H1 (cell line): ENCODE results near the gene APH1B. TPM values are rescaled to one million over a fixed set of nuclear protein-coding genes. Genes with fewer than 3 reads are reported as not detected.

Experiments used
- CTCF ChIA-PET: fragments of 300-600 bp; sonication (Branson Sonifier 250); formaldehyde crosslinking; loops from one replicate; lab custom pipeline; 2021; ENCODE audit not compliant: partially characterized antibody; lab: Charles Lee
- POLR2A ChIA-PET: fragments of 300-600 bp; sonication (Branson Sonifier 250); formaldehyde crosslinking; loops from one replicate; lab custom pipeline; 2021; ENCODE audit warnings: inconsistent platforms; ENCODE audit not compliant: partially characterized antibody; lab: Charles Lee
- DNase-seq, 2 experiments: peaks; one replicate each; pipeline versions ENCODE4 v3.0.0 to v3.0.0-alpha.2; 2010 to 2022; ENCODE audit warnings: low spot score in 2 of 2, low read depth in 1 of 2, mixed read lengths in 1 of 2
- FAIRE-seq: peaks from 2 replicates; lab custom pipeline; 2011; peaks lifted over from hg19 to GRCh38; lab: Jason Lieb, UNC
- H2AFZ ChIP-seq: 2 replicates; pipeline ENCODE4 v1.8.1; 2012; ENCODE audit warnings: low read length, inconsistent platforms
- H2AK5ac ChIP-seq: 2 replicates; pipeline ENCODE4 v1.6.1; 2013; ENCODE audit warnings: low read depth, low read length
- H2BK120ac ChIP-seq: replicated peaks from 2 replicates; pipeline ENCODE3; 2013; ENCODE audit warnings: low read depth, low read length, inconsistent platforms
- H2BK12ac ChIP-seq: 2 replicates; pipeline ENCODE4 v1.6.1; 2013; ENCODE audit warnings: low read depth, low read length
- H2BK15ac ChIP-seq: 2 replicates; pipeline ENCODE4 v1.6.1; 2013; ENCODE audit warnings: low read length
- H2BK20ac ChIP-seq: 2 replicates; pipeline ENCODE4 v1.6.1; 2013; ENCODE audit warnings: low read length
- H2BK5ac ChIP-seq: 2 replicates; pipeline ENCODE4 v1.6.1; 2013; ENCODE audit warnings: low read depth, low read length
- H3K14ac ChIP-seq: 2 replicates; pipeline ENCODE4 v1.6.1; 2013; ENCODE audit warnings: inconsistent platforms; ENCODE audit not compliant: insufficient read length
- H3K18ac ChIP-seq: 2 replicates; pipeline ENCODE4 v1.6.1; 2013; ENCODE audit warnings: low read length; ENCODE audit errors: extremely low read depth
- H3K23ac ChIP-seq: 2 replicates; pipeline ENCODE4 v1.6.1; 2013; ENCODE audit warnings: inconsistent platforms; ENCODE audit not compliant: insufficient read length
- H3K23me2 ChIP-seq: 2 replicates; pipeline ENCODE4 v1.6.1; 2013; ENCODE audit warnings: low read depth, low read length
- H3K27ac ChIP-seq: 2 replicates; pipeline ENCODE4 v1.6.1; 2011; ENCODE audit warnings: low read depth, low read length, inconsistent platforms
- H3K27me3 ChIP-seq, 4 experiments: replicated peaks in 1 of 4; 1 replicate in 1 of 4; 2 replicates in 3 of 4; pipeline versions ENCODE4 v1.6.1 to v1.8.1; 2011 to 2013; ENCODE audit warnings: low read length in 3 of 4, mild to moderate bottlenecking in 3 of 4, inconsistent platforms in 2 of 4, mixed read lengths in 2 of 4, moderate library complexity in 1 of 4; ENCODE audit not compliant: control insufficient read depth in 3 of 4, insufficient read depth in 3 of 4; ENCODE audit errors: extremely low read depth in 1 of 4
- H3K36me3 ChIP-seq, 4 experiments: 2 replicates each; pipeline versions ENCODE4 v1.6.1 to v1.8.1; 2011 to 2013; ENCODE audit warnings: mild to moderate bottlenecking in 4 of 4, low read length in 3 of 4, moderate library complexity in 2 of 4, control low read depth in 1 of 4, inconsistent platforms in 1 of 4; ENCODE audit not compliant: insufficient read depth in 4 of 4, control insufficient read depth in 2 of 4
- H3K4ac ChIP-seq: replicated peaks from 2 replicates; pipeline ENCODE3; 2013; ENCODE audit warnings: low read length, low read depth, mixed read lengths, inconsistent platforms; ENCODE audit not compliant: insufficient read length
- H3K4me1 ChIP-seq, 4 experiments: replicated peaks in 1 of 4; 1 replicate in 1 of 4; 2 replicates in 3 of 4; pipeline versions ENCODE4 v1.6.1 to v1.8.1; 2011 to 2013; ENCODE audit warnings: low read length in 3 of 4, inconsistent platforms in 2 of 4, mixed read lengths in 1 of 4; ENCODE audit not compliant: insufficient read depth in 4 of 4, control insufficient read depth in 3 of 4
- H3K4me2 ChIP-seq, 2 experiments: 2 replicates each; pipeline versions ENCODE4 v1.6.1 to v1.8.1; 2011 to 2013; ENCODE audit warnings: low read depth in 2 of 2, low read length in 2 of 2, control low read depth in 1 of 2, inconsistent platforms in 1 of 2, mild to moderate bottlenecking in 1 of 2; ENCODE audit not compliant: insufficient read depth in 1 of 2
- H3K4me3 ChIP-seq, 4 experiments: fragments of 200-600, 300-600 bp in 1 of 4; sonication (generic), shearing (Covaris generic), sonication (Bioruptor Twin) in 1 of 4; 2 replicates each; pipeline versions ENCODE4 v1.5.1 to v1.8.1; 2011 to 2016; ENCODE audit warnings: low read length in 4 of 4, low read depth in 3 of 4, control low read depth in 2 of 4, inconsistent platforms in 2 of 4, mild to moderate bottlenecking in 2 of 4, mixed read lengths in 1 of 4, moderate library complexity in 1 of 4; ENCODE audit not compliant: insufficient read depth in 2 of 4; ENCODE audit errors: extremely low read depth in 1 of 4
- H3K56ac ChIP-seq: replicated peaks from 2 replicates; pipeline ENCODE3; 2013; ENCODE audit warnings: low read depth, mild to moderate bottlenecking, mixed read lengths, low read length, inconsistent platforms; ENCODE audit not compliant: insufficient read length
- H3K79me1 ChIP-seq: 2 replicates; pipeline ENCODE4 v1.6.1; 2013; ENCODE audit warnings: low read depth, low read length, control low read depth
- H3K79me2 ChIP-seq, 2 experiments: 2 replicates each; pipeline versions ENCODE4 v1.6.1 to v1.8.1; 2012 to 2013; ENCODE audit warnings: low read length in 2 of 2, mild to moderate bottlenecking in 2 of 2, inconsistent platforms in 1 of 2; ENCODE audit not compliant: insufficient read depth in 2 of 2, control insufficient read depth in 1 of 2
- H3K9ac ChIP-seq, 4 experiments: replicated peaks in 1 of 4; 1 replicate in 1 of 4; 2 replicates in 3 of 4; pipeline versions ENCODE4 v1.6.1 to v1.8.1; 2011 to 2013; ENCODE audit warnings: low read depth in 3 of 4, low read length in 3 of 4, control low read depth in 2 of 4, mild to moderate bottlenecking in 2 of 4, moderate library complexity in 2 of 4, inconsistent platforms in 1 of 4; ENCODE audit errors: extremely low read depth in 1 of 4
- H3K9me3 ChIP-seq, 2 experiments: 2 replicates each; pipeline versions ENCODE4 v1.6.1 to v1.8.1; 2012 to 2013; ENCODE audit warnings: mild to moderate bottlenecking in 2 of 2, moderate library complexity in 2 of 2, control low read depth in 1 of 2, inconsistent platforms in 1 of 2, low read depth in 1 of 2, low read length in 1 of 2, mixed read lengths in 1 of 2; ENCODE audit not compliant: insufficient read depth in 2 of 2
- H4K20me1 ChIP-seq, 2 experiments: replicated peaks in 1 of 2; 2 replicates each; pipeline versions ENCODE3 to v1.8.1; 2011 to 2013; ENCODE audit warnings: inconsistent platforms in 2 of 2, low read length in 2 of 2, mild to moderate bottlenecking in 1 of 2; ENCODE audit not compliant: insufficient read depth in 2 of 2, control insufficient read depth in 1 of 2
- H4K5ac ChIP-seq: 2 replicates; pipeline ENCODE4 v1.6.1; 2013; ENCODE audit warnings: low read length, low read depth, mixed read lengths, inconsistent platforms; ENCODE audit not compliant: insufficient read length
- H4K8ac ChIP-seq: 2 replicates; pipeline ENCODE4 v1.8.0; 2013; ENCODE audit warnings: mild to moderate bottlenecking, moderate library complexity, low read length, inconsistent platforms; ENCODE audit not compliant: insufficient read depth; ENCODE audit errors: extremely low read depth
- H4K91ac ChIP-seq: replicated peaks from 2 replicates; pipeline ENCODE3; 2013; ENCODE audit warnings: low read length, mixed read lengths, inconsistent platforms; ENCODE audit not compliant: insufficient read length
- ASH2L ChIP-seq: fragments of 200-600, 300-600 bp; sonication (generic); IDR thresholded peaks from one replicate; pipeline ENCODE4 v1.7.1; 2017; ENCODE audit warnings: low read length
- BRCA1 ChIP-seq: IDR thresholded peaks from 2 replicates; pipeline ENCODE4 v1.6.1; 2012; ENCODE audit warnings: low read depth, low read length, improper control_type of control experiment
- CTBP2 ChIP-seq: IDR thresholded peaks from 2 replicates; pipeline ENCODE4 v1.7.0; 2011; ENCODE audit warnings: borderline replicate concordance, mild to moderate bottlenecking, moderate library complexity, mixed read lengths, low read length; ENCODE audit not compliant: insufficient read depth, insufficient read length
- GABPA ChIP-seq: IDR thresholded peaks from 2 replicates; pipeline ENCODE4 v1.6.1; 2011; ENCODE audit warnings: mild to moderate bottlenecking, low read length, moderate library complexity, borderline replicate concordance; ENCODE audit not compliant: insufficient read depth
- KDM4A ChIP-seq: IDR thresholded peaks from one replicate; pipeline ENCODE4 v1.7.1; 2012; ENCODE audit warnings: low read depth, mild to moderate bottlenecking, moderate library complexity, low read length, inconsistent platforms; ENCODE audit not compliant: severe bottlenecking
- MAFK ChIP-seq: IDR thresholded peaks from 2 replicates; pipeline ENCODE4 v1.6.1; 2012; ENCODE audit warnings: low read depth, mild to moderate bottlenecking, improper control_type of control experiment, low read length
- RFX5 ChIP-seq: IDR thresholded peaks from 2 replicates; pipeline ENCODE4 v1.6.1; 2011; ENCODE audit warnings: low read depth, low read length, improper control_type of control experiment, borderline replicate concordance
- RXRA ChIP-seq: IDR thresholded peaks from 2 replicates; pipeline ENCODE4 v1.6.1; 2011; ENCODE audit warnings: low read depth, mild to moderate bottlenecking, low read length, moderate library complexity; ENCODE audit not compliant: insufficient read depth
- SIN3A ChIP-seq, 2 experiments: IDR thresholded peaks in 1 of 2; conservative IDR thresholded peaks in 1 of 2; 2 replicates each; pipeline ENCODE4 v1.6.1; 2011 to 2012; ENCODE audit warnings: low read length in 2 of 2, improper control_type of control experiment in 1 of 2, low read depth in 1 of 2, mild to moderate bottlenecking in 1 of 2
- SP1 ChIP-seq: IDR thresholded peaks from 2 replicates; pipeline ENCODE4 v1.6.1; 2011; ENCODE audit warnings: low read depth, low read length
- TCF12 ChIP-seq: IDR thresholded peaks from 2 replicates; pipeline ENCODE4 v1.6.1; 2011; ENCODE audit warnings: low read depth, mild to moderate bottlenecking, low read length
- WGBS, 2 experiments: shearing (Covaris generic) in 1 of 2; methylation state at CpG; one replicate each; pipeline versions ENCODE4 v1.1.6 to v1.1.7; 2013 to 2015; ENCODE audit warnings: low lambda C conversion rate in 2 of 2, mixed read lengths in 2 of 2, inconsistent platforms in 1 of 2, low coverage in 1 of 2, missing lambda C conversion rate in 1 of 2; ENCODE audit not compliant: insufficient replicate concordance in 2 of 2, insufficient coverage in 1 of 2, insufficient read length in 1 of 2; ENCODE audit errors: extremely low coverage in 1 of 2, missing lambda C conversion rate in 1 of 2; 5-methylcytosine and 5-hydroxymethylcytosine counted together
- polyA plus RNA-seq, 7 experiments: library from polyadenylated mRNA; depleted of rRNA in 3 of 7; stranded (reverse) in 5 of 7; unstranded in 2 of 7; fragments of >200 nt in 5 of 7; fragments of 200-250 nt in 2 of 7; gene quantifications; 1 replicate in 5 of 7; 2 replicates in 1 of 7; 4 replicates in 1 of 7; pipeline versions ENCODE4 v1.2.1 to v1.2.3, GENCODE V29; 2011 to 2013; ENCODE audit warnings: missing spikeins in 2 of 7, mixed read lengths in 2 of 7
- total RNA-seq: library from RNA; stranded (reverse); fragmentation: NEBNext Ultra II Directional; extraction: Animal tissue kit (Norgen Biotek cat#: 25700); gene quantifications from 2 replicates; pipeline ENCODE4 v1.2.1, GENCODE V29; 2021
- TF ChIP-seq, protein P1 (sequence below), 3 experiments: IDR thresholded peaks; 1 replicate in 2 of 3; 2 replicates in 1 of 3; pipeline versions ENCODE4 v1.5.1 to v1.6.1; 2011; ENCODE audit warnings: low read length in 3 of 3, mild to moderate bottlenecking in 3 of 3, inconsistent platforms in 2 of 3, low read depth in 1 of 3, moderate library complexity in 1 of 3; ENCODE audit not compliant: insufficient read depth in 1 of 3; ENCODE audit errors: control extremely low read depth in 1 of 3

Gene APH1B
- total and polyA plus RNA-seq, 2 of the 8 experiments (the other 6 are each of a cell fraction or from before 2014, with no cell fraction given) = 11.5 to 22.9 TPM

DNA sequence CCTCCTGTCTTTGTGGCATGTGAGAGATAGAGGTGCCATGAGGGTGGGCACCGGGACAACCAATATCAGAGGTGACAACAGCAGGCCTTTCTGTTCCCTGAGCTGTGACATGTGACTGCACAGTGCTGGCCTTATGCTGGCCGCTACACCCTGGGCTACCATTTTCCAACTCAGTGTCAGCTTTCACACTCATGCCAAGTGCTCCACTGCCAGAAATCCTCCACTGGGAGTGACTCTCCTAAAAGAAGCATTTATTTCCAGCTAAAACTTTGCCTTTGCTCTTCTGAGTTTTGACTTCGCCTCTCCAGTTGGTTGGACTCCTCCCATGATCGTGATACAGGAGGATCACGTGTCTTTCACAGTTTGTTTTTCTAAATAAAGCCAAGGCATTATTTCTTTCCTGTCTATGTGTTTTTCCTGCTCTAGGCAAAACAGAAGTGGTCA, 72.8 kb downstream of the APH1B start:
- Histone ChIP-seq H3K56ac (no peak overlapping the region), H4K5ac (no peak overlapping the region), H2AFZ (no peak overlapping the region), H3K79me2 (no peaks in the 10 kb centered on the region), H3K9me3 (no peaks in the 10 kb centered on the region), H4K20me1 (no peaks in the 10 kb centered on the region), H3K9ac (no peak overlapping the region), H3K4me2 (no peak overlapping the region), H3K4me3 (no peak overlapping the region), H3K4me1 (no peaks in the 10 kb centered on the region), H3K23ac (no peak overlapping the region), H3K23me2 (no peaks in the 10 kb centered on the region), H3K4ac (no peak overlapping the region), H2BK120ac (no peak overlapping the region), H2AK5ac (no peak overlapping the region), H3K79me1 (no peaks in the 10 kb centered on the region), H4K8ac (no peak overlapping the region), H3K18ac (no peak overlapping the region), H3K27ac (no peak overlapping the region), H3K27me3 (no peaks in the 10 kb centered on the region), H2BK15ac (no peak overlapping the region), H2BK20ac (no peak overlapping the region), H3K14ac (no peak overlapping the region), H2BK5ac (no peak overlapping the region), H3K36me3 (no peaks in the 10 kb centered on the region), H2BK12ac (no peak overlapping the region), H4K91ac (no peak overlapping the region)
- DNase-seq (no peak), FAIRE-seq (no peak)
- POLR2A ChIA-PET = no interaction called here
- WGBS, 2 experiments = 94% methylated on average over 5 of the region's 5 CpGs; no CpG with 5 or more reads in 1 of the 2 experiments
- CTCF ChIA-PET = interaction anchor here (1.0 to 1.7 kb wide), 3 partner anchors 9 to 59 kb away, joined by 3 to 8 read pairs (median 4); no protein-coding TSS in a partner anchor
- TF ChIP-seq BRCA1 = no peak
- TF ChIP-seq SP1 = no peak
- no peak for TF ChIP-seq RFX5
- no peak for TF ChIP-seq GABPA
- no peak for TF ChIP-seq CTBP2
- TF ChIP-seq, protein P1, sequence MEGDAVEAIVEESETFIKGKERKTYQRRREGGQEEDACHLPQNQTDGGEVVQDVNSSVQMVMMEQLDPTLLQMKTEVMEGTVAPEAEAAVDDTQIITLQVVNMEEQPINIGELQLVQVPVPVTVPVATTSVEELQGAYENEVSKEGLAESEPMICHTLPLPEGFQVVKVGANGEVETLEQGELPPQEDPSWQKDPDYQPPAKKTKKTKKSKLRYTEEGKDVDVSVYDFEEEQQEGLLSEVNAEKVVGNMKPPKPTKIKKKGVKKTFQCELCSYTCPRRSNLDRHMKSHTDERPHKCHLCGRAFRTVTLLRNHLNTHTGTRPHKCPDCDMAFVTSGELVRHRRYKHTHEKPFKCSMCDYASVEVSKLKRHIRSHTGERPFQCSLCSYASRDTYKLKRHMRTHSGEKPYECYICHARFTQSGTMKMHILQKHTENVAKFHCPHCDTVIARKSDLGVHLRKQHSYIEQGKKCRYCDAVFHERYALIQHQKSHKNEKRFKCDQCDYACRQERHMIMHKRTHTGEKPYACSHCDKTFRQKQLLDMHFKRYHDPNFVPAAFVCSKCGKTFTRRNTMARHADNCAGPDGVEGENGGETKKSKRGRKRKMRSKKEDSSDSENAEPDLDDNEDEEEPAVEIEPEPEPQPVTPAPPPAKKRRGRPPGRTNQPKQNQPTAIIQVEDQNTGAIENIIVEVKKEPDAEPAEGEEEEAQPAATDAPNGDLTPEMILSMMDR (IDR thresholded peaks at IDR 0.05; ENCODE audit: control extremely low read depth in 1 of 3, insufficient read depth in 1 of 3, low read depth in 1 of 3, low read length in 3 of 3) = no peak
- TF ChIP-seq MAFK = no peak
- no peak for TF ChIP-seq KDM4A
- TF ChIP-seq TCF12 = no peak
- TF ChIP-seq SIN3A (conservative IDR thresholded peaks at IDR 0.05 in 1 of 2, IDR thresholded peaks at IDR 0.05 in 1 of 2; ENCODE audit: low read depth in 1 of 2, low read length in 2 of 2) = no peak
- no peak for TF ChIP-seq RXRA
- no peak for TF ChIP-seq ASH2L
